GM12878 (cell line): ENCODE results near the gene MEIKIN.

Experiments
- JUND ChIP-seq: IDR thresholded peaks from 2 replicates; pipeline ENCODE4 v1.6.1; 2012; ENCODE audit warnings: low read depth, mild to moderate bottlenecking, low read length, improper control_type of control experiment, moderate library complexity
- MTA2 ChIP-seq: fragments of 450-650 bp; IDR thresholded peaks from 2 replicates; pipeline ENCODE4 v1.6.1; 2016; ENCODE audit warnings: low read depth, mild to moderate bottlenecking, moderate library complexity
- TAF1 ChIP-seq: IDR thresholded peaks from 2 replicates; pipeline ENCODE4 v1.6.1; 2011; ENCODE audit warnings: mild to moderate bottlenecking, low read depth, low read length, borderline replicate concordance
- TCF3 ChIP-seq: IDR thresholded peaks from 2 replicates; pipeline ENCODE4 v1.6.1; 2012; ENCODE audit warnings: low read depth, mild to moderate bottlenecking, low read length, borderline replicate concordance; ENCODE audit not compliant: insufficient read depth
- ZZZ3 ChIP-seq: IDR thresholded peaks from 2 replicates; pipeline ENCODE4 v1.6.1; 2011; ENCODE audit warnings: low read depth; ENCODE audit not compliant: control insufficient read depth, insufficient read length
- TF ChIP-seq, protein P1 (sequence below): fragments of 150-350 bp; IDR thresholded peaks from 2 replicates; pipeline ENCODE4 v1.6.1; 2016; ENCODE audit warnings: low read depth, low read length
- TF ChIP-seq, protein P2 (sequence below): fragments of 450-650 bp; IDR thresholded peaks from 2 replicates; pipeline ENCODE4 v1.6.1; 2016; ENCODE audit warnings: mild to moderate bottlenecking

DNA sequence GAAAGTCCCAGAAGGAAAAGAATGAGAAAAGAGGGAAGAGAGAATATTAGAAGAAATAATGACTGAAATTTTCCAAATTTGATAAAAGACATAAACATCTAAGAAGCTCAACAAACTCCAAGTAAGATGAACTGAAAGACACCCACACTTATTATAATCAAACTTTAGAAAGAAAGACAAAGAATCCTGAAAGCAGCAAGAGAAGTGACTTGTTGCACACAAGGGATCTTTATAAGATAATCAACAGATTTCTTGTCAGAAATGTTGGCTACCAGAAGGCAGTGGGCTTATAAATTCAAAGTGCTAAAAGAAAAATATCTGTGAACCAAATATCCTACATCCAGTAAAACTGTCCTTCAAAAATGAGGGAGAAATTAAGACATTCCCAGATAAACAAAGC, 99.6 kb downstream of the MEIKIN start:
- TF ChIP-seq TAF1 (no peak), MTA2 (no peak), TCF3 (no peak), JUND (no peak), ZZZ3 (no peak)
- TF ChIP-seq, protein P1, sequence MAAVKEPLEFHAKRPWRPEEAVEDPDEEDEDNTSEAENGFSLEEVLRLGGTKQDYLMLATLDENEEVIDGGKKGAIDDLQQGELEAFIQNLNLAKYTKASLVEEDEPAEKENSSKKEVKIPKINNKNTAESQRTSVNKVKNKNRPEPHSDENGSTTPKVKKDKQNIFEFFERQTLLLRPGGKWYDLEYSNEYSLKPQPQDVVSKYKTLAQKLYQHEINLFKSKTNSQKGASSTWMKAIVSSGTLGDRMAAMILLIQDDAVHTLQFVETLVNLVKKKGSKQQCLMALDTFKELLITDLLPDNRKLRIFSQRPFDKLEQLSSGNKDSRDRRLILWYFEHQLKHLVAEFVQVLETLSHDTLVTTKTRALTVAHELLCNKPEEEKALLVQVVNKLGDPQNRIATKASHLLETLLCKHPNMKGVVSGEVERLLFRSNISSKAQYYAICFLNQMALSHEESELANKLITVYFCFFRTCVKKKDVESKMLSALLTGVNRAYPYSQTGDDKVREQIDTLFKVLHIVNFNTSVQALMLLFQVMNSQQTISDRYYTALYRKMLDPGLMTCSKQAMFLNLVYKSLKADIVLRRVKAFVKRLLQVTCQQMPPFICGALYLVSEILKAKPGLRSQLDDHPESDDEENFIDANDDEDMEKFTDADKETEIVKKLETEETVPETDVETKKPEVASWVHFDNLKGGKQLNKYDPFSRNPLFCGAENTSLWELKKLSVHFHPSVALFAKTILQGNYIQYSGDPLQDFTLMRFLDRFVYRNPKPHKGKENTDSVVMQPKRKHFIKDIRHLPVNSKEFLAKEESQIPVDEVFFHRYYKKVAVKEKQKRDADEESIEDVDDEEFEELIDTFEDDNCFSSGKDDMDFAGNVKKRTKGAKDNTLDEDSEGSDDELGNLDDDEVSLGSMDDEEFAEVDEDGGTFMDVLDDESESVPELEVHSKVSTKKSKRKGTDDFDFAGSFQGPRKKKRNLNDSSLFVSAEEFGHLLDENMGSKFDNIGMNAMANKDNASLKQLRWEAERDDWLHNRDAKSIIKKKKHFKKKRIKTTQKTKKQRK = no peak
- TF ChIP-seq, protein P2, sequence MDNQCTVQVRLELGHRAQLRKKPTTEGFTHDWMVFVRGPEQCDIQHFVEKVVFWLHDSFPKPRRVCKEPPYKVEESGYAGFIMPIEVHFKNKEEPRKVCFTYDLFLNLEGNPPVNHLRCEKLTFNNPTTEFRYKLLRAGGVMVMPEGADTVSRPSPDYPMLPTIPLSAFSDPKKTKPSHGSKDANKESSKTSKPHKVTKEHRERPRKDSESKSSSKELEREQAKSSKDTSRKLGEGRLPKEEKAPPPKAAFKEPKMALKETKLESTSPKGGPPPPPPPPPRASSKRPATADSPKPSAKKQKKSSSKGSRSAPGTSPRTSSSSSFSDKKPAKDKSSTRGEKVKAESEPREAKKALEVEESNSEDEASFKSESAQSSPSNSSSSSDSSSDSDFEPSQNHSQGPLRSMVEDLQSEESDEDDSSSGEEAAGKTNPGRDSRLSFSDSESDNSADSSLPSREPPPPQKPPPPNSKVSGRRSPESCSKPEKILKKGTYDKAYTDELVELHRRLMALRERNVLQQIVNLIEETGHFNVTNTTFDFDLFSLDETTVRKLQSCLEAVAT = no peak
